ENCODE results near the gene PRPS1.

GRCh38 chrX:107700317-107700774 is 72.0 kb downstream of the PRPS1 start:
- TF ChIP-seq JUNB (IDR thresholded peaks at IDR 0.05; ENCODE audit: unreplicated experiment) (no peak), EZH2phosphoT487 (IDR thresholded peaks at IDR 0.05; ENCODE audit: unreplicated experiment) (no peak), POLR2AphosphoS5 (IDR thresholded peaks at IDR 0.05; ENCODE audit: low read depth) (no peak), REST (IDR thresholded peaks at IDR 0.05; ENCODE audit: unreplicated experiment) (no peak), EZH2 (IDR thresholded peaks at IDR 0.05; ENCODE audit: low read depth, unreplicated experiment) (no peak), CREB1 (CRISPR knock-in tag; IDR thresholded peaks at IDR 0.05; ENCODE audit: low read depth) (no peak), ETS1 (IDR thresholded peaks at IDR 0.05) (no peak), ZNF114 (CRISPR knock-in tag; IDR thresholded peaks at IDR 0.05) (no peak), ZNF462 (CRISPR knock-in tag; IDR thresholded peaks at IDR 0.05) (no peak), NANOG (IDR thresholded peaks at IDR 0.05; ENCODE audit: borderline replicate concordance) (no peak), STAT1 (IDR thresholded peaks at IDR 0.05; ENCODE audit: unreplicated experiment) (no peak)
- TF ChIP-seq, protein P1, sequence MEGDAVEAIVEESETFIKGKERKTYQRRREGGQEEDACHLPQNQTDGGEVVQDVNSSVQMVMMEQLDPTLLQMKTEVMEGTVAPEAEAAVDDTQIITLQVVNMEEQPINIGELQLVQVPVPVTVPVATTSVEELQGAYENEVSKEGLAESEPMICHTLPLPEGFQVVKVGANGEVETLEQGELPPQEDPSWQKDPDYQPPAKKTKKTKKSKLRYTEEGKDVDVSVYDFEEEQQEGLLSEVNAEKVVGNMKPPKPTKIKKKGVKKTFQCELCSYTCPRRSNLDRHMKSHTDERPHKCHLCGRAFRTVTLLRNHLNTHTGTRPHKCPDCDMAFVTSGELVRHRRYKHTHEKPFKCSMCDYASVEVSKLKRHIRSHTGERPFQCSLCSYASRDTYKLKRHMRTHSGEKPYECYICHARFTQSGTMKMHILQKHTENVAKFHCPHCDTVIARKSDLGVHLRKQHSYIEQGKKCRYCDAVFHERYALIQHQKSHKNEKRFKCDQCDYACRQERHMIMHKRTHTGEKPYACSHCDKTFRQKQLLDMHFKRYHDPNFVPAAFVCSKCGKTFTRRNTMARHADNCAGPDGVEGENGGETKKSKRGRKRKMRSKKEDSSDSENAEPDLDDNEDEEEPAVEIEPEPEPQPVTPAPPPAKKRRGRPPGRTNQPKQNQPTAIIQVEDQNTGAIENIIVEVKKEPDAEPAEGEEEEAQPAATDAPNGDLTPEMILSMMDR (conservative IDR thresholded peaks at IDR 0.05; ENCODE audit: low read depth in 2 of 2) = no peak
